Measurements from ENCODE around the gene TELO2.

Gene TELO2

GRCh38 chr16:1460602-1461138 lies 32.5 kb upstream of the TELO2 start:
- Histone ChIP-seq H3K4me3 (ENCODE audit: low read depth, low read length) (no peak overlapping the region), H3K9ac (no peak overlapping the region), H3K27ac (no peak overlapping the region), H3K9me3 (ENCODE audit: control insufficient read depth, low read length) (no peaks in the 10 kb centered on the region), H2AFZ (no peak overlapping the region), H3K36me3 (ENCODE audit: control insufficient read depth, insufficient read depth, low read length) (no peaks in the 10 kb centered on the region), H3K79me2 (peaks cover 7% of the 10 kb centered on the region), H3K4me2 (ENCODE audit: low read length) (no peak overlapping the region), H3K27me3 (ENCODE audit: control insufficient read depth, insufficient read depth, low read length) (no peaks in the 10 kb centered on the region), H3K4me1 (no peaks in the 10 kb centered on the region)
- TF ChIP-seq, protein P1, sequence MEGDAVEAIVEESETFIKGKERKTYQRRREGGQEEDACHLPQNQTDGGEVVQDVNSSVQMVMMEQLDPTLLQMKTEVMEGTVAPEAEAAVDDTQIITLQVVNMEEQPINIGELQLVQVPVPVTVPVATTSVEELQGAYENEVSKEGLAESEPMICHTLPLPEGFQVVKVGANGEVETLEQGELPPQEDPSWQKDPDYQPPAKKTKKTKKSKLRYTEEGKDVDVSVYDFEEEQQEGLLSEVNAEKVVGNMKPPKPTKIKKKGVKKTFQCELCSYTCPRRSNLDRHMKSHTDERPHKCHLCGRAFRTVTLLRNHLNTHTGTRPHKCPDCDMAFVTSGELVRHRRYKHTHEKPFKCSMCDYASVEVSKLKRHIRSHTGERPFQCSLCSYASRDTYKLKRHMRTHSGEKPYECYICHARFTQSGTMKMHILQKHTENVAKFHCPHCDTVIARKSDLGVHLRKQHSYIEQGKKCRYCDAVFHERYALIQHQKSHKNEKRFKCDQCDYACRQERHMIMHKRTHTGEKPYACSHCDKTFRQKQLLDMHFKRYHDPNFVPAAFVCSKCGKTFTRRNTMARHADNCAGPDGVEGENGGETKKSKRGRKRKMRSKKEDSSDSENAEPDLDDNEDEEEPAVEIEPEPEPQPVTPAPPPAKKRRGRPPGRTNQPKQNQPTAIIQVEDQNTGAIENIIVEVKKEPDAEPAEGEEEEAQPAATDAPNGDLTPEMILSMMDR (IDR thresholded peaks at IDR 0.05): no peak

DNA sequence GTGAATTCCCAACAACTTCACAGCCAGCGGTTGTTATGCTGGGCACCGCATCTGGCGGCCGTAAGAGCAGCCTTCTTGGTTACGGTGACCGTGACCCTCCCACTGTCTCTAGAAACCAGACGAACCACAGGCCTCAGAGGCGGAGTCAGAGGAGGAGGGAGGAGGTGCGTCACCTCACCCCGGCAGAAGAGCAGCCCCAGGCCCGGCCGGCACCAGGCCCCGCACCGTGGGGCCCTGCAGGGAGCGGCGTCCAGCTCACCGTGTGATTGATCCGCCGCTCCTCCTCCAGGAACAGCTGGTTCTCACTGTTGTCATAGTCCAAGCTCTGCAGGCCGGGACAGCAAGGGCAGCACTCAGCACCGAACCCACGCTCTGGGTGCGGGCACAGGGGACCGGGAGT lies 32.0 kb upstream of the TELO2 start:
- H3K4me2 ChIP-seq (ENCODE audit: low read length): no peak overlapping the region

GRCh38 chr16:1464196-1464893 lies 28.8 kb upstream of the TELO2 start:
- Histone ChIP-seq H3K79me2 (peaks cover 32% of the 10 kb centered on the region), H3K4me3 (ENCODE audit: low read depth, low read length) (no peak overlapping the region), H3K4me2 (ENCODE audit: low read length) (no peak overlapping the region), H3K9me3 (ENCODE audit: control insufficient read depth, low read length) (no peaks in the 10 kb centered on the region), H3K27ac (no peak overlapping the region), H3K27me3 (ENCODE audit: control insufficient read depth, insufficient read depth, low read length) (no peaks in the 10 kb centered on the region), H2AFZ (no peak overlapping the region), H3K4me1 (no peaks in the 10 kb centered on the region), H3K9ac (no peak overlapping the region), H3K36me3 (ENCODE audit: control insufficient read depth, insufficient read depth, low read length) (no peaks in the 10 kb centered on the region)
- TF ChIP-seq, protein P1 (IDR thresholded peaks at IDR 0.05): no peak

More for the DNA sequence above, 32.0 kb upstream of the TELO2 start:
- H3K27ac ChIP-seq: no peak overlapping the region
- no peak overlapping the region for H3K9ac ChIP-seq
- no peak overlapping the region for H2AFZ ChIP-seq
- peaks cover 12% of the 10 kb centered on the region for H3K79me2 ChIP-seq
- H3K4me3 ChIP-seq (ENCODE audit: low read depth, low read length): no peak overlapping the region
- H3K36me3 ChIP-seq (ENCODE audit: control insufficient read depth, insufficient read depth, low read length): no peaks in the 10 kb centered on the region
- TF ChIP-seq, protein P1 (IDR thresholded peaks at IDR 0.05): no peak
- H3K4me1 ChIP-seq: no peaks in the 10 kb centered on the region
- H3K27me3 ChIP-seq (ENCODE audit: control insufficient read depth, insufficient read depth, low read length): no peaks in the 10 kb centered on the region
- no peaks in the 10 kb centered on the region for H3K9me3 ChIP-seq (ENCODE audit: control insufficient read depth, low read length)

DNA sequence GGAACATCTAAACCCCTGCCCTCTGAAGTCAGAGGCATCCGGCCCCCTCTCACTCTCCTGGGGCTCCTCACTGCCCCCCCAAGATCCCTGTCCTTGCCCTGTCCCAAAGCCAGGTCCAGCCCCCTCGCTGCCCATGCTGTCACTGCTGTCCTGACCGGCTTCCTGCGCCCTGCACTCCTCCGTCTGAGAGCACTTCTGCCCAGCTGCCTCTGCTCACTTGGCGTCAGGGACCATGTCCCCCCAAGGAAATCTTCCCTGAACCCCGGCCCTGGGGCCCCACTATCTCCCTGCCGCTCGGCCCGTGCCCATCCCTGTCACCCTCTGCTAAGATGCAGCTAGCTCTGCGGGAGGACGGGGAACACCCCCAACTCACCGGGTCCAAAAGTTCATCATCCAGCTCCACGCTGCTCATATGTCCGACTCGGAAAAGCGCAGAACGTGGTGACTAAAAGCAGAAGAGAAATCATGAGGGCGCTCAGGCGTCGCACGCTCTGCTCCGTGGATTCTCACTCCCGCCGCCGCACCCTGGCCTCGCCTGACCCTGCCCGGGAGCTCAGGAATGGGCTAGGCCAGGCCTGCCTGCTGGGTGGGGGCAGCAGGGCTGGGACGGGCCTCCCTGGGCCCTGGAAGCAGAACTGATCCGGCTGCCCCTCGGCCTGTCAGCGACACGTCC lies 28.1 kb upstream of the TELO2 start:
- no peaks in the 10 kb centered on the region for H3K36me3 ChIP-seq (ENCODE audit: control insufficient read depth, insufficient read depth, low read length)
- no peak overlapping the region for H3K4me2 ChIP-seq (ENCODE audit: low read length)

More for the DNA sequence above, 28.1 kb upstream of the TELO2 start:
- H3K27me3 ChIP-seq (ENCODE audit: control insufficient read depth, insufficient read depth, low read length): no peaks in the 10 kb centered on the region
- no peak overlapping the region for H3K4me3 ChIP-seq (ENCODE audit: low read depth, low read length)
- H3K79me2 ChIP-seq: peaks cover 34% of the 10 kb centered on the region
- H3K4me1 ChIP-seq: no peaks in the 10 kb centered on the region
- TF ChIP-seq, protein P1 (IDR thresholded peaks at IDR 0.05): no peak
- no peak overlapping the region for H3K27ac ChIP-seq
- no peak overlapping the region for H2AFZ ChIP-seq
- H3K9ac ChIP-seq: no peak overlapping the region
- no peaks in the 10 kb centered on the region for H3K9me3 ChIP-seq (ENCODE audit: control insufficient read depth, low read length)

Measured in parathyroid adenoma (tissue), 2 donors.